ENCODE results near the gene CDC26. TPM values are rescaled to one million over a fixed set of nuclear protein-coding genes. Genes with fewer than 3 reads are reported as not detected.

CDC26 gene
- polyA plus RNA-seq, 1 donor from 2014 or later, result 88.0 TPM

DNA sequence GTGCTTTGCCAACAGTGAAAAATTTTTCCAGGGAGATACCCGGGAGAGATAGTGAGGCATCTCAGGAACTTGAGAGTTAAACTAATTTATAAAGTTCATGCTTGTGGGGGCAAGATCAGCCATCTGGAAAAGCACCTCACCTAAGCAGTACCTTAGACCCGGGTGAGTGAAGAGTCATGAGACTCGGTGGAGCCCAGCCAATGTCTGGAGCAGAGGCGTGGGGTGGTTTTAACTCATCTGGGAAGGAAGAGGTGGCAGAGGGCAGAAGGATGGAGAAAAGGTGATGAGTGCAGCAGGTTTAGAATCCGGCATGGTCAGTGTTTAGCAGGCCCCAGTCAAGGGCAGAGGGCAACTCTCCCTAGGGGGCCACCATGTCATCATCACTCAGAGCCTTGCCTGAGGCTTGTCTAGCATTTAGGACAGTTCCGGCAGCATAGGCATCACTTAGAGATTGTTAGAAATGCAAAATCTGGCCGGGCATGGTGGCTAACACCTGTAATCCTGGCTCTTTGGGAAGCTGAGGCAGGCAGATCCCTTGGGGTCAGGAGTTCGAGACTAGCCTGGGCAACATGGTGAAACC, 32.1 kb upstream of the CDC26 start:
- TF ChIP-seq TAF1 (IDR thresholded peaks at IDR 0.05; ENCODE audit: low read depth) (no peak), RAD21 (conservative IDR thresholded peaks at IDR 0.05) (no peak)
- TF ChIP-seq, protein P1, sequence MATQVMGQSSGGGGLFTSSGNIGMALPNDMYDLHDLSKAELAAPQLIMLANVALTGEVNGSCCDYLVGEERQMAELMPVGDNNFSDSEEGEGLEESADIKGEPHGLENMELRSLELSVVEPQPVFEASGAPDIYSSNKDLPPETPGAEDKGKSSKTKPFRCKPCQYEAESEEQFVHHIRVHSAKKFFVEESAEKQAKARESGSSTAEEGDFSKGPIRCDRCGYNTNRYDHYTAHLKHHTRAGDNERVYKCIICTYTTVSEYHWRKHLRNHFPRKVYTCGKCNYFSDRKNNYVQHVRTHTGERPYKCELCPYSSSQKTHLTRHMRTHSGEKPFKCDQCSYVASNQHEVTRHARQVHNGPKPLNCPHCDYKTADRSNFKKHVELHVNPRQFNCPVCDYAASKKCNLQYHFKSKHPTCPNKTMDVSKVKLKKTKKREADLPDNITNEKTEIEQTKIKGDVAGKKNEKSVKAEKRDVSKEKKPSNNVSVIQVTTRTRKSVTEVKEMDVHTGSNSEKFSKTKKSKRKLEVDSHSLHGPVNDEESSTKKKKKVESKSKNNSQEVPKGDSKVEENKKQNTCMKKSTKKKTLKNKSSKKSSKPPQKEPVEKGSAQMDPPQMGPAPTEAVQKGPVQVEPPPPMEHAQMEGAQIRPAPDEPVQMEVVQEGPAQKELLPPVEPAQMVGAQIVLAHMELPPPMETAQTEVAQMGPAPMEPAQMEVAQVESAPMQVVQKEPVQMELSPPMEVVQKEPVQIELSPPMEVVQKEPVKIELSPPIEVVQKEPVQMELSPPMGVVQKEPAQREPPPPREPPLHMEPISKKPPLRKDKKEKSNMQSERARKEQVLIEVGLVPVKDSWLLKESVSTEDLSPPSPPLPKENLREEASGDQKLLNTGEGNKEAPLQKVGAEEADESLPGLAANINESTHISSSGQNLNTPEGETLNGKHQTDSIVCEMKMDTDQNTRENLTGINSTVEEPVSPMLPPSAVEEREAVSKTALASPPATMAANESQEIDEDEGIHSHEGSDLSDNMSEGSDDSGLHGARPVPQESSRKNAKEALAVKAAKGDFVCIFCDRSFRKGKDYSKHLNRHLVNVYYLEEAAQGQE (IDR thresholded peaks at IDR 0.05; ENCODE audit: borderline replicate concordance), result no peak
- TF ChIP-seq, protein P2, sequence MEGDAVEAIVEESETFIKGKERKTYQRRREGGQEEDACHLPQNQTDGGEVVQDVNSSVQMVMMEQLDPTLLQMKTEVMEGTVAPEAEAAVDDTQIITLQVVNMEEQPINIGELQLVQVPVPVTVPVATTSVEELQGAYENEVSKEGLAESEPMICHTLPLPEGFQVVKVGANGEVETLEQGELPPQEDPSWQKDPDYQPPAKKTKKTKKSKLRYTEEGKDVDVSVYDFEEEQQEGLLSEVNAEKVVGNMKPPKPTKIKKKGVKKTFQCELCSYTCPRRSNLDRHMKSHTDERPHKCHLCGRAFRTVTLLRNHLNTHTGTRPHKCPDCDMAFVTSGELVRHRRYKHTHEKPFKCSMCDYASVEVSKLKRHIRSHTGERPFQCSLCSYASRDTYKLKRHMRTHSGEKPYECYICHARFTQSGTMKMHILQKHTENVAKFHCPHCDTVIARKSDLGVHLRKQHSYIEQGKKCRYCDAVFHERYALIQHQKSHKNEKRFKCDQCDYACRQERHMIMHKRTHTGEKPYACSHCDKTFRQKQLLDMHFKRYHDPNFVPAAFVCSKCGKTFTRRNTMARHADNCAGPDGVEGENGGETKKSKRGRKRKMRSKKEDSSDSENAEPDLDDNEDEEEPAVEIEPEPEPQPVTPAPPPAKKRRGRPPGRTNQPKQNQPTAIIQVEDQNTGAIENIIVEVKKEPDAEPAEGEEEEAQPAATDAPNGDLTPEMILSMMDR (IDR thresholded peaks at IDR 0.05; ENCODE audit: poor library complexity, severe bottlenecking), result no peak
- H2AFZ ChIP-seq (ENCODE audit: low read depth, low read length), result no peak overlapping the region

DNA sequence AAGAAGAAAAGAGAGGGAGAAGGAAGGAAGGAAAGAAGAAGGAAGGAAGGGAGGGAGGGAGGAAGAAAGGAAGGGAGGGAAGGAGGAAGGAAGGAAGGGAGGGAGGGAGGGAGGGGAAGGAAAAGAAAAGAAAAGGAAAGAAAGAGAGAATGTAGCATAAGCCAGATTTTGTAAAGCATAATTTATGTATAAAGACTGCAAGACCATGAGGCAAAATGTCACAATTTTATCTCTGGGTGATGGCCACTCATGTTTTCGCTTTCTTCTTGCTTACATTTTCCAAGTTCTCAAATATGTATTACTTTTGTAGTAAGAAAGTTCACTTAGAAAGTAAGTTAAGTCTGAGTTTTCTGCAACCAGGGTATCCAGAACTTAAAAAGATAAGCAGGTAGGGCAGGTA, 31.2 kb upstream of the CDC26 start:
- H3K4me2 ChIP-seq (ENCODE audit: low read length), result no peak overlapping the region
- no peak overlapping the region for H3K9ac ChIP-seq (ENCODE audit: low read length)
- H3K9me2 ChIP-seq (ENCODE audit: insufficient read depth, low read length), result no peaks in the 10 kb centered on the region
- H3K27ac ChIP-seq (ENCODE audit: low read length), result no peak overlapping the region
- H4K20me1 ChIP-seq (ENCODE audit: insufficient read depth), result no peaks in the 10 kb centered on the region
- no peaks in the 10 kb centered on the region for H3K27me3 ChIP-seq (ENCODE audit: insufficient read depth, low read depth, low read length)
- no peak for TF ChIP-seq POLR2AphosphoS5 (IDR thresholded peaks at IDR 0.05)
- TF ChIP-seq, protein P1 (IDR thresholded peaks at IDR 0.05; ENCODE audit: borderline replicate concordance), result no peak
- no peak for TF ChIP-seq EP300 (conservative IDR thresholded peaks at IDR 0.05; ENCODE audit: poor library complexity, severe bottlenecking)
- no peak for TF ChIP-seq MXI1 (conservative IDR thresholded peaks at IDR 0.05; ENCODE audit: poor library complexity, severe bottlenecking)
- no peak for TF ChIP-seq TAF1 (IDR thresholded peaks at IDR 0.05; ENCODE audit: low read depth)
- no peak for TF ChIP-seq SMC3 (conservative IDR thresholded peaks at IDR 0.05; ENCODE audit: poor library complexity)
- no peaks in the 10 kb centered on the region for H3K79me2 ChIP-seq (replicated peaks; ENCODE audit: insufficient read depth, low read length)
- no peaks in the 10 kb centered on the region for H3K9me3 ChIP-seq (ENCODE audit: low read length)
- H3K4me3 ChIP-seq (ENCODE audit: low read length), result no peak overlapping the region
- no peaks in the 10 kb centered on the region for H3K36me3 ChIP-seq (ENCODE audit: insufficient read depth, low read length)
- no peaks in the 10 kb centered on the region for H3F3A ChIP-seq (ENCODE audit: insufficient read depth, low read length, poor library complexity, severe bottlenecking)
- no peak overlapping the region for H2AFZ ChIP-seq (ENCODE audit: low read depth, low read length)

More for the DNA sequence above, 32.1 kb upstream of the CDC26 start:
- no peaks in the 10 kb centered on the region for H3F3A ChIP-seq (ENCODE audit: insufficient read depth, low read length, poor library complexity, severe bottlenecking)
- H3K9me2 ChIP-seq (ENCODE audit: insufficient read depth, low read length), result no peaks in the 10 kb centered on the region
- H3K9ac ChIP-seq (ENCODE audit: low read length), result no peak overlapping the region
- H3K27ac ChIP-seq (ENCODE audit: low read length), result no peak overlapping the region
- no peaks in the 10 kb centered on the region for H3K36me3 ChIP-seq (ENCODE audit: insufficient read depth, low read length)
- no peaks in the 10 kb centered on the region for H4K20me1 ChIP-seq (ENCODE audit: insufficient read depth)
- H3K79me2 ChIP-seq (replicated peaks; ENCODE audit: insufficient read depth, low read length), result no peaks in the 10 kb centered on the region
- no peaks in the 10 kb centered on the region for H3K27me3 ChIP-seq (ENCODE audit: insufficient read depth, low read depth, low read length)
- no peak overlapping the region for H3K4me3 ChIP-seq (ENCODE audit: low read length)
- H3K9me3 ChIP-seq (ENCODE audit: low read length), result no peaks in the 10 kb centered on the region
- H3K4me2 ChIP-seq (ENCODE audit: low read length), result no peak overlapping the region

Data from neural cell (in vitro differentiated cells).